Measurements from ENCODE around the gene IPO7. TPM values are rescaled to one million over a fixed set of nuclear protein-coding genes. Genes with fewer than 3 reads are reported as not detected.

IPO7 gene
- total and polyA plus RNA-seq, 2 of the 13 experiments (the other 11 are each of a cell fraction or from before 2014, with no cell fraction given) = 59.4 to 98.4 TPM

DNA sequence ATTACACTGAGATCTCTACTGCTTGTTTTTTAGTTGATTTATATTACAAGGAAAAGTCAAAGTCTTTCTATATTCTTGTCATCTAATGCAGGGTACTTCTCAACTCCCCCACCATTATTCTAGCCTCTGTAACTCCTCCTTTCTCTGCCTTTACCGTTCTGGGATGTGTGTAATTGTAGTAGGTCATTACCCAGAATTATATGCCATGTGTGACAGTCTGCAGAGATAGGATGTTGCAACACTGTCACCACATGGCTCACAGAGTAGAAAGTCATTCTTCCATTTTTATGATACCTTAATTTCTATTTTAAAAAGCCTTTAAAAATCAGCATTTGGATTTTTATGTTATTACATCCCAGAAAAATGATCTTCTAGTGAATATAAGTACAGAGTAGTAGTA, 109.0 kb downstream of the IPO7 start:
- ChIA-PET POLR2A (no interaction called here), CTCF (ENCODE audit: low intra/inter-chr PET ratio, low total read pairs) (no interaction called here)
- intact Hi-C loops (cut with micrococcal nuclease; ENCODE audit: unreplicated experiment) = no loop called here
- peaks cover 6% of the 10 kb centered on the region for H3K4me1 ChIP-seq (ENCODE audit: insufficient read depth, low read length)
- no peak for DNase-seq (ENCODE audit: low spot score)
- in situ Hi-C loops (cut with HindIII; ENCODE audit: extremely low pct_ligation_motif_present, low pct_unique_long_range_greater_than_20kb) = loop anchor here (25.0 kb wide), 1 partner anchor 331 kb away; no protein-coding TSS in a partner anchor
- H3K9ac ChIP-seq (ENCODE audit: insufficient read depth, low read depth, low read length) = no peak overlapping the region
- no peaks in the 10 kb centered on the region for H3K9me3 ChIP-seq (ENCODE audit: low read length)
- no peak overlapping the region for H3K27ac ChIP-seq (ENCODE audit: extremely low read length, insufficient read depth, low read length)
- H3K4me2 ChIP-seq (ENCODE audit: low read depth, low read length) = no peak overlapping the region
- H3K27me3 ChIP-seq (ENCODE audit: control insufficient read depth in 1 of 2, insufficient read depth in 2 of 2, low read length in 2 of 2) = no peaks in the 10 kb centered on the region
- peaks cover 10 to 42% of the 10 kb centered on the region in 2 experiments; a peak in 4 of 5 replicates for H3K36me3 ChIP-seq (replicated peaks in 1 of 2; ENCODE audit: control insufficient read depth in 1 of 2, insufficient read depth in 2 of 2, low read length in 2 of 2)
- no TSS peak for BruUV-seq (replicated peaks)
- H3K4me3 ChIP-seq (replicated peaks in 1 of 3; ENCODE audit: insufficient read depth in 1 of 3, low read depth in 2 of 3, low read length in 3 of 3) = no peak overlapping the region
- H3K79me2 ChIP-seq (ENCODE audit: insufficient read depth, low read length) = no peaks in the 10 kb centered on the region
- no peak for ATAC-seq
- no peak for FAIRE-seq
- WGBS (ENCODE audit: low lambda C conversion rate) = 78% methylated on average over 1 of the region's 1 CpG
- no peak overlapping the region for H2AFZ ChIP-seq (ENCODE audit: low read length)
- no peaks in the 10 kb centered on the region for H4K20me1 ChIP-seq (ENCODE audit: insufficient read depth, low read length)
- TF ChIP-seq ZNF615 (CRISPR knock-in tag; IDR thresholded peaks at IDR 0.05; ENCODE audit: borderline replicate concordance) (no peak), GLI4 (CRISPR knock-in tag; IDR thresholded peaks at IDR 0.05; ENCODE audit: borderline replicate concordance) (no peak), NFYC (CRISPR knock-in tag; IDR thresholded peaks at IDR 0.05) (no peak), AGO1 (IDR thresholded peaks at IDR 0.05; ENCODE audit: low read depth, low read length, poor library complexity, severe bottlenecking) (no peak), LRRFIP1 (CRISPR knock-in tag; conservative IDR thresholded peaks at IDR 0.05) (no peak), SRSF1 (optimal IDR thresholded peaks at IDR 0.05; ENCODE audit: low read depth, low read length) (no peak), ZNF354B (CRISPR knock-in tag; IDR thresholded peaks at IDR 0.05) (no peak), ZSCAN20 (CRISPR knock-in tag; IDR thresholded peaks at IDR 0.05; ENCODE audit: borderline replicate concordance) (no peak), ZC3H13 (CRISPR knock-in tag; IDR thresholded peaks at IDR 0.05) (no peak), ARNTL (CRISPR knock-in tag; IDR thresholded peaks at IDR 0.05) (no peak), ZNF607 (CRISPR knock-in tag; IDR thresholded peaks at IDR 0.05; ENCODE audit: borderline replicate concordance) (no peak)
- TF ChIP-seq, protein P1, sequence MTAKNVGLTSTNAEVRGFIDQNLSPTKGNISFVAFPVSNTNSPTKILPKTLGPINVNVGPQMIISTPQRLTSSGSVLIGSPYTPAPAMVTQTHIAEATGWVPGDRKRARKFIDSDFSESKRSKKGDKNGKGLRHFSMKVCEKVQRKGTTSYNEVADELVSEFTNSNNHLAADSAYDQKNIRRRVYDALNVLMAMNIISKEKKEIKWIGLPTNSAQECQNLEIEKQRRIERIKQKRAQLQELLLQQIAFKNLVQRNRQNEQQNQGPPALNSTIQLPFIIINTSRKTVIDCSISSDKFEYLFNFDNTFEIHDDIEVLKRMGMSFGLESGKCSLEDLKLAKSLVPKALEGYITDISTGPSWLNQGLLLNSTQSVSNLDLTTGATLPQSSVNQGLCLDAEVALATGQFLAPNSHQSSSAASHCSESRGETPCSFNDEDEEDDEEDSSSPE (CRISPR knock-in tag; IDR thresholded peaks at IDR 0.05) = no peak
- TF ChIP-seq, protein P2, sequence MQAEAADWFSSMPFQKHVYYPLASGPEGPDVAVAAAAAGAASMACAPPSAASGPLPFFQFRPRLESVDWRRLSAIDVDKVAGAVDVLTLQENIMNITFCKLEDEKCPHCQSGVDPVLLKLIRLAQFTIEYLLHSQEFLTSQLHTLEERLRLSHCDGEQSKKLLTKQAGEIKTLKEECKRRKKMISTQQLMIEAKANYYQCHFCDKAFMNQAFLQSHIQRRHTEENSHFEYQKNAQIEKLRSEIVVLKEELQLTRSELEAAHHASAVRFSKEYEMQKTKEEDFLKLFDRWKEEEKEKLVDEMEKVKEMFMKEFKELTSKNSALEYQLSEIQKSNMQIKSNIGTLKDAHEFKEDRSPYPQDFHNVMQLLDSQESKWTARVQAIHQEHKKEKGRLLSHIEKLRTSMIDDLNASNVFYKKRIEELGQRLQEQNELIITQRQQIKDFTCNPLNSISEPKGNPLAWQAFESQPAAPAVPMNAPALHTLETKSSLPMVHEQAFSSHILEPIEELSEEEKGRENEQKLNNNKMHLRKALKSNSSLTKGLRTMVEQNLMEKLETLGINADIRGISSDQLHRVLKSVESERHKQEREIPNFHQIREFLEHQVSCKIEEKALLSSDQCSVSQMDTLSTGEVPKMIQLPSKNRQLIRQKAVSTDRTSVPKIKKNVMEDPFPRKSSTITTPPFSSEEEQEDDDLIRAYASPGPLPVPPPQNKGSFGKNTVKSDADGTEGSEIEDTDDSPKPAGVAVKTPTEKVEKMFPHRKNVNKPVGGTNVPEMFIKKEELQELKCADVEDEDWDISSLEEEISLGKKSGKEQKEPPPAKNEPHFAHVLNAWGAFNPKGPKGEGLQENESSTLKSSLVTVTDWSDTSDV (CRISPR knock-in tag; IDR thresholded peaks at IDR 0.05) = no peak
- TF ChIP-seq, protein P3, sequence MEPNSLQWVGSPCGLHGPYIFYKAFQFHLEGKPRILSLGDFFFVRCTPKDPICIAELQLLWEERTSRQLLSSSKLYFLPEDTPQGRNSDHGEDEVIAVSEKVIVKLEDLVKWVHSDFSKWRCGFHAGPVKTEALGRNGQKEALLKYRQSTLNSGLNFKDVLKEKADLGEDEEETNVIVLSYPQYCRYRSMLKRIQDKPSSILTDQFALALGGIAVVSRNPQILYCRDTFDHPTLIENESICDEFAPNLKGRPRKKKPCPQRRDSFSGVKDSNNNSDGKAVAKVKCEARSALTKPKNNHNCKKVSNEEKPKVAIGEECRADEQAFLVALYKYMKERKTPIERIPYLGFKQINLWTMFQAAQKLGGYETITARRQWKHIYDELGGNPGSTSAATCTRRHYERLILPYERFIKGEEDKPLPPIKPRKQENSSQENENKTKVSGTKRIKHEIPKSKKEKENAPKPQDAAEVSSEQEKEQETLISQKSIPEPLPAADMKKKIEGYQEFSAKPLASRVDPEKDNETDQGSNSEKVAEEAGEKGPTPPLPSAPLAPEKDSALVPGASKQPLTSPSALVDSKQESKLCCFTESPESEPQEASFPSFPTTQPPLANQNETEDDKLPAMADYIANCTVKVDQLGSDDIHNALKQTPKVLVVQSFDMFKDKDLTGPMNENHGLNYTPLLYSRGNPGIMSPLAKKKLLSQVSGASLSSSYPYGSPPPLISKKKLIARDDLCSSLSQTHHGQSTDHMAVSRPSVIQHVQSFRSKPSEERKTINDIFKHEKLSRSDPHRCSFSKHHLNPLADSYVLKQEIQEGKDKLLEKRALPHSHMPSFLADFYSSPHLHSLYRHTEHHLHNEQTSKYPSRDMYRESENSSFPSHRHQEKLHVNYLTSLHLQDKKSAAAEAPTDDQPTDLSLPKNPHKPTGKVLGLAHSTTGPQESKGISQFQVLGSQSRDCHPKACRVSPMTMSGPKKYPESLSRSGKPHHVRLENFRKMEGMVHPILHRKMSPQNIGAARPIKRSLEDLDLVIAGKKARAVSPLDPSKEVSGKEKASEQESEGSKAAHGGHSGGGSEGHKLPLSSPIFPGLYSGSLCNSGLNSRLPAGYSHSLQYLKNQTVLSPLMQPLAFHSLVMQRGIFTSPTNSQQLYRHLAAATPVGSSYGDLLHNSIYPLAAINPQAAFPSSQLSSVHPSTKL (CRISPR knock-in tag; IDR thresholded peaks at IDR 0.05) = no peak

Measured in HepG2 (cell line).